ENCODE results near the gene AP1M1. TPM values are rescaled to one million over a fixed set of nuclear protein-coding genes. Genes with fewer than 3 reads are reported as not detected.

Gene AP1M1
- polyA plus RNA-seq, 1 experiment = 42.5 TPM

GRCh38 chr19:16160943-16161560 is 36.7 kb upstream of the AP1M1 start:
- H3K4me3 ChIP-seq (ENCODE audit: low read depth, low read length) = no peak overlapping the region
- POLR2A ChIA-PET = interaction anchor here (1.5 kb wide), 1 partner anchor 85 kb away, joined by 3 read pairs; the partner anchor contains the start of gene TPM4
- DNase-seq (ENCODE audit: low read depth, low spot score) = peak; percentile 27
- H3K9me3 ChIP-seq (ENCODE audit: control insufficient read depth, insufficient read depth, low read length) = no peaks in the 10 kb centered on the region
- peak overlapping the region; percentile 73 for H3K27ac ChIP-seq (ENCODE audit: low read depth, low read length)
- H3K27me3 ChIP-seq (ENCODE audit: control insufficient read depth, insufficient read depth, low read length) = no peaks in the 10 kb centered on the region
- no peak for TF ChIP-seq CTCF (IDR thresholded peaks at IDR 0.05; ENCODE audit: low read depth, low read length)
- CTCF ChIA-PET = interaction anchor here (1.1 kb wide), 1 partner anchor 119 kb away, joined by 3 read pairs; no protein-coding TSS in a partner anchor

GRCh38 chr19:16161840-16162239 is 35.9 kb upstream of the AP1M1 start:
- Histone ChIP-seq H3K4me3 (ENCODE audit: low read depth, low read length) (no peak overlapping the region), H3K9me3 (ENCODE audit: control insufficient read depth, insufficient read depth, low read length) (no peaks in the 10 kb centered on the region), H3K27me3 (ENCODE audit: control insufficient read depth, insufficient read depth, low read length) (no peaks in the 10 kb centered on the region), H3K27ac (ENCODE audit: low read depth, low read length) (peak overlapping the region; percentile 73)
- CTCF ChIA-PET = interaction anchor here (0.6 to 1.1 kb wide), 5 partner anchors 10 to 1224 kb away, joined by 3 to 11 read pairs (median 6); no protein-coding TSS in a partner anchor
- TF ChIP-seq CTCF (IDR thresholded peaks at IDR 0.05; ENCODE audit: low read depth, low read length) = no peak
- peak; percentile 41 for DNase-seq (ENCODE audit: low read depth, low spot score)
- POLR2A ChIA-PET = interaction anchor here (1.5 kb wide), 1 partner anchor 86 kb away, joined by 3 read pairs; the partner anchor contains the start of gene TPM4

- Histone ChIP-seq H3K9me3 (ENCODE audit: control insufficient read depth, insufficient read depth, low read length) (peaks cover 4% of the 10 kb centered on the region; the same call in 1 of the 2 replicates), H3K27me3 (ENCODE audit: control insufficient read depth, insufficient read depth, low read length) (no peaks in the 10 kb centered on the region), H3K27ac (ENCODE audit: low read depth, low read length) (no peak overlapping the region), H3K4me3 (ENCODE audit: low read depth, low read length) (no peak overlapping the region)
- ChIA-PET CTCF (no interaction called here), POLR2A (no interaction called here)
- no peak for TF ChIP-seq CTCF (IDR thresholded peaks at IDR 0.05; ENCODE audit: low read depth, low read length)
- DNase-seq (ENCODE audit: low read depth, low spot score) = no peak
These were observed 33.4 kb upstream of the AP1M1 start for GRCh38 chr19:16164222-16164890.

- ChIA-PET POLR2A (no interaction called here), CTCF (no interaction called here)
- Histone ChIP-seq H3K9me3 (ENCODE audit: control insufficient read depth, insufficient read depth, low read length) (peaks cover 4% of the 10 kb centered on the region; the same call in 1 of the 2 replicates), H3K27me3 (ENCODE audit: control insufficient read depth, insufficient read depth, low read length) (peaks cover 2% of the 10 kb centered on the region), H3K27ac (ENCODE audit: low read depth, low read length) (no peak overlapping the region), H3K4me3 (ENCODE audit: low read depth, low read length) (no peak overlapping the region)
- TF ChIP-seq CTCF (IDR thresholded peaks at IDR 0.05; ENCODE audit: low read depth, low read length) = no peak
- no peak for DNase-seq (ENCODE audit: low read depth, low spot score)
These were observed 31.3 kb upstream of the AP1M1 start for GRCh38 chr19:16166417-16166816.

- Histone ChIP-seq H3K4me3 (ENCODE audit: low read depth, low read length) (no peak overlapping the region), H3K9me3 (ENCODE audit: control insufficient read depth, insufficient read depth, low read length) (peaks cover 4% of the 10 kb centered on the region; the same call in 1 of the 2 replicates), H3K27ac (ENCODE audit: low read depth, low read length) (no peak overlapping the region), H3K27me3 (ENCODE audit: control insufficient read depth, insufficient read depth, low read length) (peaks cover 2% of the 10 kb centered on the region)
- CTCF ChIA-PET = no interaction called here
- POLR2A ChIA-PET = no interaction called here
- no peak for DNase-seq (ENCODE audit: low read depth, low spot score)
- no peak for TF ChIP-seq CTCF (IDR thresholded peaks at IDR 0.05; ENCODE audit: low read depth, low read length)
These were observed 30.7 kb upstream of the AP1M1 start for GRCh38 chr19:16167055-16167454.
